C1 segment of cervical spinal cord (tissue), 14 donors: ENCODE results near the gene MAP1LC3B2.

ENCODE experiments used
- DNase-seq, 14 donors: peaks; one replicate each; lab custom pipeline; 2025; lab: John Stamatoyannopoulos, UW

Gene MAP1LC3B2

DNA sequence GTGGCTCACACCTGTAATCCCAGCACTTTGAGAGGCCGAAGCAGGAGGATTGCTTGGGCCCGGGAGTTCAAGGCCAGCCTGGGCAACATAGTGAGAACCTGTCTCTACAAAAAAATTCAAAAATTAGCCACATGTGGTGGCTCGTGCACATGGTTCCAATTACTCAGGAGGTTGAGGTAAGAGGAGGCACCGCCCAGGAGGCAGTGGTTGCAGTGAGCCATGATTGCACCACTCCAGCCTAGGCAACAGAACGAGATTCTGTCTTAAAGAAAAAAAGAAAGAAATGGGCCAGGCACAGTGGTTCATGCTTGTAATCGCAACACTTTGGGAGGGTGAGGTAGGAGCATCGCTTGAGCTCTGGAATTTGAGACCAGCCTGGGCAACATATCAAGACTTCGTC, 33.5 kb downstream of the MAP1LC3B2 start:
- no peak for DNase-seq

DNA sequence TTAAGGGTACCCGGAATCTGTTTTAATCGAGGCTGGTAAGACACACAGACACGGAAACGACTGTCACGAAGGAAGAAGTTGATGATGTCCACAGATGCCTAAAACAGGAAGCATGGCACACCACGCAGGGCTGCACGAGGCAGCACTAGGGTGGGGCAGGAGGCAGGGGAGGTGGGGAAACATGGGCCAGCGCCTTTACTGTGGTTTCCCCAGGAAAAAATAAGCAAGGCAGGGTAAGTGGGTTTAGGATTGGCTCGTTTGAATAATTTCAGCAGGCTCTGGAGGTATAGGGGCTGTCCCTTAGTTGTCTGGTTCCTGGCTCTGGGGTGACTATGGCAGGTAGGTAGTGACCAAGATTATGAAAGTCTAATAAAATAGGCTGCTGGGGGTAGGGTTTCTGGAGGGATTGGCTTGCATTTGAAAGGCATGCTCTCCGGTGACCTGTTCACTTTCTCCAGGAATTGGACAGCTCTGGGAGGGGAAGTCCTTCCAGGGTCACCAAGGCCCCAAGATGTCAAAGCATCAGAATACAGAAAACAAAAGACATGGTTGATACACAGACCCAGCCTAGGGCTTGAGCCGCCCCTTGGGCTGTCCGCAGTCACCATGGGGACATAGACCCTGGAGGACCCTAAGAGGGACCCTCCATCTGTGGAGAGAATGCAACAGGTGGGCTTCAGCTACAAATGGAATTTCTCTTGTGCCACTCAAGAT, 35.3 kb downstream of the MAP1LC3B2 start:
- DNase-seq, result peak in 2 of 14 donors; percentile 7 to 8

DNA sequence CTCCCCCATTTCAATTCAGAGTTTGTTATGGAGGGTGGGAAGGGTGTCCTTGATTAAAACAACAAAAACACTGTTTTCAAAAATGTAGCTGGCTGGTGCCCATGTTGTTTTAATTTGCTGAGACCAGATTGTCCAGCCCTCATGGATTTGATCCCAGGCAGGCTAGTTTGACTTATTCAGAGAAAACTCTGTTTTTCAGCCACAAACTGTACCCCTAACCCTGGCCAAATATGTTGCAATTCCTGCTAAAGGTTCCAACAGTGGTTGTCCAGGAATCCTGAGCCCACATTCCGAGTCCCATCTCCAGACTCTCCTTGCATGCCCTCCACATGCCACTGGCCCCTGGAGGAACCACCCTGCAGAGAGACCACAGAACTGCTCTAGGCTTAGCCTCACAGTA, 36.0 kb downstream of the MAP1LC3B2 start:
- peak in 3 of 14 donors; percentile 7 to 21 (median 9) for DNase-seq

DNA sequence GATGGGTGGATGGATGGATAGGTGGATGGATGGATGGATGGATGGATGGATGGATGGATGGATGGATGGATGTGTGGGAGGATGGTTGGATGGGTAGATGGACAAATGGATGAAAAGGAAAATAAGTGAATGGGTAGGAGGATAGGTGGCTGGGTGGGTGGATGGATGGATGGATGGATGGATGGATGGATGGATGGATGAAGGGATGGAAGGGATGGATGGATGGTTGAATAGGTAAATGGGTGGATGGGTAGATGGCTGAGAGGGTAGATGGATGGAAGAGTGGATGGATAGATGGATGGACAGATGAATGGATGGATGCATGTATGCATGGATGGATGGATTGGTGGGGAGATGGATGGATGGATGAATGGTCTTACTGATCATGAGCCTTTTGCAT, 36.5 kb downstream of the MAP1LC3B2 start:
- no peak for DNase-seq

DNA sequence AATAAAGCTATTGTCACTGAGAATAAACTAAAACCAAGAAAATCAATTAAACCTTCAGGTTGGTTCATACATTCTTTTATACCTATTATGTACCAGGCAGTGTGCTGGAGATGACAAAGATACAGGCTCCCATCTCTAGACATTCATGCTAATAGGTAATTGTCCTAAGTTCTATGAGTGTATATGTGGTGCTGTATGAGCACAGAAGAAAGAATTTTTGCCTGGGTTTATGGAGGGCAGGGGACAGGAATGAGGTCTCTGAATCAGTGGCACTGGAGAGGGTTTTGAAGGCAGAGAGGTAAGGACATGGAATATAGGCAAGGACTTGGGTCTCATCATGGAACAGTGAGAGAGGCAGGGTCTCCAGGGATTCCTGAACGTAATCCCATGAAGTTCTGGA, 38.7 kb downstream of the MAP1LC3B2 start:
- no peak for DNase-seq

DNA sequence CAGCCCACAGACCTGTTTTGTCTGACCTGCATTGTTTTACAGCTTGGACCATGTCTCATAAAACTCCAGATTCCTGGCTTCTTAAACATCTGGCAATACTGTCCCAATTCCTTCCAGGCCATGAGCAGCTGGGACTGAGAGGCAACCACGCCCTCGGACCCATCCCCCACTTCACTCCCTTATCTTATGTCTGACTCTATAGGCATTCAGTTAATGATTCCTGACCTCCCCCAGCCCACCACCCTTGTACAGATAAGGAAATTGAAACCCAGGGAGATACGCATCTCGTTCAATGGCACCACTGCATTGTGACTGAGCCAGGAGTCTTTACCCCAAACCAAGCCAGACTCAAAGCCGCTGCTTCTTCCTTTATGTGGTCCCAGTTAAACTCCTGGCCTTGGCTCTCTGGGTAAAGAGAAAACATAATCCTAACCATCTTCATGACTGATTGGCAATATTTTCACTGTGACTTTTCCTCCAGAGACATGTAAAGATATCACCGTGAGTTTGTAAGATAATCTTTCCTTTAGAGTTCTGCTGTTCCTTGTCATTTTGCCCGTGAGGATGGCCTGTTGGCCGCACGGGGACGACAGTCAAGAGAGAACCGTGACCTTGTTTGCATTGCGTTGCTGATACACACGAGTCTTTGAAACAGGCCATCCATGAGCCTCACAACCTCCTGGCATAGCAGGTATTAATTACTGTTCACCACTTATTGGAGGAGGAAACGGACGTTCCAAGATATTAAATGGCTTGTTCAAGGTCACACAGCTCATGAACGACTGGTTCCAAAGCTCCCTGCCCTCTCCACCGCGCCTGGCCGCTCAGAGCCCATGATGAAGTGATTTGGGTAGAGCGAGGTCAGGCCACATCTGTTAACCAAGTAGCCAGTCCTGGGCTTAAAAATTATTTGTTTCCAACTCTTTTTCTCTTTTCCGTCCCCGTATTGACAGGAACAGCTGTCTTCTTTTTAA, 39.4 kb downstream of the MAP1LC3B2 start:
- no peak for DNase-seq

DNA sequence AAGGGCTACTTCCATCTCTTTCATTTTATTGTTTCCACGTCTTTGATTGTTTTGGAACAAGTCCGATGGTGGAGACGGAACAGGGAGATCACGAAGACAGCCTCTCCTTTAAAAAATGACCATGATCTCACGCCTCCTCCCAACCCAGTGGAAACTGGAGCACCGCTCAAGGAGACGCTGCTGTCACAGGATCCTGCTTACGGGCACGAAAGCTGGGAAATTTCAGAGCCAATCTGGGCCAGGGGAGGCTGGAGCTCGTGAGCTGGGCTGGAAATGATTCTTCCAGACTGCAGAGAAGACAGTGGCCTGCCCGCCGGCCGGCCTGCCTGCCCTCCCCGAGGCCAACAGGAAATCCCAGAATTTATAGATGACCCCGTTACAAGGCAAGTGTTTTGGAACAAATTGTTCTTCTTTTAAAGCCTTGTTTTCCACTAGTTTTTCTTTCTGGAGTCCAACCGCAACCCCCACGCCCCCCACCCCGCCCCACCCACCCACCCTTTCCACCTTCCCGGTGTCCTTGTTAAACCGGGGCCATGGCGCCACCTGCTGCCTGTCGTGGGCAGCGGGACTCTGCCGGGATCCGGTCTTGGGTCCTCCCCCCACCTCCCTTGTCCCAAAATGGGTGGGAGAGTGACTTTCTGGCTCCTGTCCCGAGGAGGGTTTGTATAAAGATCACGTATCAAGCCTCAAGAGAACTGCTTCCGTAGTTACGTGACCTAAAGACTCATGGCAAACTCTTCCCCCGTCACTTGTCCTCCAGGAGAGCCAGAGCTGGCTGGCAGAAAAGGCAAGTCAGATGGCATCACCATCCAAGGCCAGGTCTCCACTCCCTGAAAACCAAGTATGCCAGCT, 40.3 kb downstream of the MAP1LC3B2 start:
- DNase-seq, result peak; percentile 16 to 85 (median 62)

DNA sequence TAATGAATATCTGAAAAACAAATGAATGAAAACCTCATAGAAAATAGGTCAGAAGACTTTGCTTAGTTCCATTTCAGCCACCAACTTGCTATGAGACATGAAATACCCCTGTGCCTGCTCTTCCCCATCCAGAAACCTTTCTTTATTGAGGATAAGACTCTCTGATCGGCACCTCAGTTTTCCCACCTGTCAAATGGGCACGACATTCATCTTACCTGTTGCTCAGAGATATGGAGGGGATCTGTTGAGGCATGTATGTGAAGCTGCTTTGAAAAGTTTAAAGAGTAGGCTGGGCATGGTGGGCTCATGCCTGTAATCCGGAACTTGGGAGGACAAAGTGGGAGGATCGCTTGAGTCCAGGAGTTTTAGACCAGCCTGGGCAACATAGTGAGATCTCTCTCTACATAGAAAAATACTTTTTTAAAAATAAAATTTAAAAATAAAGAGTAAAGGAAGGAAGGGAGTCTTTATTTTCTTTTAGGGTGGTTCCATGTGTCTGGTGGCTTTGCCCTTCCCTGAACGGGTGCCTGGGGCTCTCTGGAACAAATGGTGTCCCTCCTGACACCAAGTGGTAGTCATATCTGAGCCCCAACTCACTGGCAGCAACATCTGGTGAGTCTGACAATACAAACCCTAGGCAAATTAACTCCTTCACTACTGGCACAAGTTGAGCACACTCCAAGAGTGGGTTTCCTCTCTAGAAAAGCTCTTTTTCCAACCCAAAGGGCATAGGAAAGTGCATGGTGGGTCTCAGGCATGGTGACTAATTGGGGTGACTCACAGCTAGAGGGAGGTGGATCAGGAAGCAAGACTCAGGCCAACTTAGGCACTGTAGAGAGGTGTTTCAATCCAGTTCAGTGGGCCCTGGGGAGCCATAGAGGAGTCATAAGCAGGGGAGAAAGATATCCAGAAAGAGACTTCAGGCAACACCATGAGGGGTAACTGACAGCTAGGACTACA, 42.1 kb downstream of the MAP1LC3B2 start:
- DNase-seq, result no peak

DNA sequence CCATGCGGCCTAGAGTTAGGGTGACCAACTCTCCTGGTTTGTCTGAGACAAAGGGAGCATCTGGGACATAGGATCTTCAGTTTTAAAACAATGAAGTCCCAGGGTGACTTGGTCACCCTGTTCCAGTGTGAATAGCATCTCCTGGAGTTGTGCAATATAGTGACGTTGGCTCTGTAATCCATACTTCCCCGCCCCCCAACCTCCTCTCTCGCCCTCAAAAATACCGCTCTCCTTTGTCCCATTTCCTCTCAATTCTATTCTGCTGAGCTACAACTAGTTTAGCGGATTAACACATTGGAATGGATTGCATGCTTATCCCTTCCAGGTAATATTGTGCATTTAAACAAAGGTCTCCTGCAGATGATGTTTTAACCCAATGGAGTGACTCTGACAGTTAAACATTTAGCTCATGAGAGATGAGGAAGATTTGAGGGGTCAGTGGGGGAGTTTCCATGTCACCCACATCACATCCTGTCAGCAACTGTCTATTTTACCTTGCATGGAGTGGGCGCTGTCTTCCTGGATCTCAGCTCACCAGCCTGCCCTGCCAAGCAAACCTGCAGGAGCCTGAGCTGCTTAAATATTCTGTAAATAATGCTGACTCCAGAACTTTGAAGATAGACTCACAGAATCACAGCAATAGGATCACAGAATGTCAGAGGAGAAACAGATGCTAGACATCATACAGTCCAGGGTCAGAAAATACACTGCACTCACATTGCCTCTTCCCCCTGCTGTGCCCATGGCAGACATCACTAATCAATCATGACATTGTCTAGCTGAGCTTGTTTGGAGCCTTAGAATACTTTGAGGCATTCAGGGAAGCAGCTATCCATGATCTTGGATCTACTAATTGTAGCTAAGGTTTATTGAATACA, 43.0 kb downstream of the MAP1LC3B2 start:
- no peak for DNase-seq

DNA sequence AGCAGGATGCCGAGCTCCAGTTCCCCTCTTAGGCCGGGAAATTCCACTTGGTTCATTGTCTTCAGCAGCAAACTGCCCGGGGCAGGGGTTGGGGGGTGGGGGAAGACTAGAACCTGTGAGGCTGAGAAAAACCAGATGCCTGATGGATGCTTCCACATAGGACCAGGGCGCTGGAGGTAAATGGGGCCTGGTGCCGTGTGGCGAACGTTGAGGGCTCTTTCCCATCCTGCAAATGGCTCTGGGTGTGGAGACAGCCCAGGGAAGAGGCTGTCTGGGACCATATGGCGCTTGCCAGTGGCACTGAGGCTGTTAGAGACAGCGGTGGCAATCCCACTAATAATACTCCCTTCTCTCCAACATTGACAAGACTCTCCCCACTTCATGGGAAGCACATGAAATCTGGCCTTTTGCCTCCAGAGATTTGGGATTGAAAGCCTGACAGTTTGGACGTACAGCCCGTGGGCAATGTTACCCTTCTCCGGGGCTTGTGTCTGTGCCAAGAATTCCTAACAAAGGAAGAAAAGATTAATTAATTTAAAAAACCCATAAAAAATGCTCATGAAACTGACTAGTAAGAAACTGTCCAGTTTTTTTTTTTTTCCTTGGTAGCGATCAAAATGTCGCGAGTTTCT, 44.5 kb downstream of the MAP1LC3B2 start:
- DNase-seq, result no peak

DNA sequence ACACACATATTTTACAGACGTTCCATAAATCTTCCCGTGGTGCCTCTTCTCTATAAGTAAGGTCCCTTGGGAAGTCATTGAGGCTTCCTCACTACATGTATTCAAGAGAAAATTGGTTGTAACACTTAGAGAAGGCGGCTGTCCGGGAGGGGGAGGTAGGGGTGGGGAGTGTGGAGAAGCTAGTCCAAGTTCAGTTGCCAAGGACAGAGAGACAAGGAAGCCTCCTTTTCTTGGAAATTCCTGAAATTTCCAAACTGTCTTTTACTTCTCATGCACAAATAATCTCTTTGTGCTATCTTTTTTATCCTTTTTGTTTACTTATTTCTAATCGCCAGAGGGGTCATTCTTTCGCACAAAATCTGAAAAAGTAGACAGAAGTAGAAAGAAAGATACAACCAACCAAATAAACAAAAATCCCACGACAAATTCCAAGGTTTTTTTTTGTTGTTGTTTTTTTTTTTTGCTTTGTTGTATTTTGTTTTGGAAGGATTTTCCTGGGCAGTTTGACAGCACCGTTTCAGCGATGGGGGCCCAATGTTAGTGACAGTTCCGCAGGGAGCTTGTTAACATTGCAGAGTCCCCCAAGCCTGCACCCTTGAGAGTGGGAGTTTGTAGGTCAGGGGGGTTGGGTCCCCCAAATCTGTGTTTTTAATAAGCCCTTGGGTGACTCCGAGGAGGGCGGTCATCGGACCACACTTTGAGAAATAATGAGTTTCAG, 45.2 kb downstream of the MAP1LC3B2 start:
- DNase-seq, result no peak

DNA sequence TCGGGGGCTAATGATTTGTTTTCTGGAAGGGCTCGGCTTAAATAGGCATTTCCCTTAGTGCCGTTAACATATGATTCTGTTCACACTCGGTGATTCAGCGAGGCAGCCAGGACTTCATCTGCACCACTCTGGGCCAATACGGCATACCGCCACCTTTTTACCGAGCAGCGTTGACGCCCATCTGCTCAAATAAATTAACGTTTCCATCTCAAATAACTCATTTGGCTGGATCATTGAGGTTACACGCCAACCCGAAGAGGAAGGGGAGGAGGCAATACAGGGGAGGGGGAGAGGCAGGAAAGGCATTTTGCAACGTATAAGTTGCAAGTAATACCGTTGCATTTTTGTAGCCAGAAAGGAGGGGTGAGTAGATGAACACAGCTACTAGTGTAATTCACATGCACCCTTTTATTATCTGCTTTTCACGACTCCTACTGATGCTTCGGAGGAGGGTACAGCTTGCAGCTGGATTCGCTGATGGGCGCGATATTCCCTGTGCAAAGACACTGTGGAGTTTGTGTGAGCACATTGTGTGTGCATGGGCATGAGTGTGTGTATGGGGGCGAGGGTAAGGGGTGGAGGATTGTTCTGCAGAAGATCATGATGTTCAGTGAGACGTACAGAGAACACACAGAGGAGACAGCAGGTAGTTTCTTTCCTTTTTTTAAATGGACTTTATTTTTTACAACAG, 45.9 kb downstream of the MAP1LC3B2 start:
- peak in 1 of 14 donors; percentile 75 for DNase-seq

DNA sequence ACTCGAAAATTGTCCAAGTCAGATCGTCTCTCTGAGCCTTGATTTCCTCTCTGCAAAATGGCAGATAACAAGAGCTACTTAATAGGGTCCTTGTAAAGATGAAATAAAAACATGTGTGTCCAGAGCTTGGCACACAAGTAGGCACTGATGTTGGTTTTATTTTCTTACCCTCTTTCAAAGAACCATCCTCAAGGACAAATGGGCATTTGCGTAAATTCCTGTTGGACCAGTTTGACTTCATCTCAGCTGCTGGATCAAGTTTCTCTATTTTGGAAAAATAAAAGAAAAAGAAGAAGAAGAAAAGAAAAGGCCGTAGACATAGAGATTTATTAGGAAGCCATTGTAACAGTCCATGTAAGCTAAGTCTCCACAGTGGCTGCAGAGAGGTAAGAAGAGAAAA, 47.2 kb downstream of the MAP1LC3B2 start:
- DNase-seq, result no peak

DNA sequence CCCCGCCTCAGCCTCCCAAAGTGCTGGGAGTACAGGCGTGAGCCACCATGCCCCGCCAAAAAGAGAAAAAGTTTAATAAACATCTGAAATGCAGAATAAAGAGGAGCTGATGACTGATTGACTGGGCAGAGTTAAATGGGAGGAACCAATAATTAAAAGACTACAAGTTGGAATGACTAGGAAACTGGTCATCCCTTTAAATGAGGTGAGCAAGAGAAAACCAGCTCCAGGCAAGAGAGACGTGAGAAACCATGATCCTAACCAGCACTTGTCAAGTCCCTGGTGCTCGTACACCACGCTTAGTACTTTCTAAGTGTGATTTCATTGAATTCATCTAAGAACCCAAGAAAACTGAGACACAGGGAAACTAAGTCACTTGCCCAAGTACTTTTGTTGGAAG, 47.9 kb downstream of the MAP1LC3B2 start:
- DNase-seq, result no peak

DNA sequence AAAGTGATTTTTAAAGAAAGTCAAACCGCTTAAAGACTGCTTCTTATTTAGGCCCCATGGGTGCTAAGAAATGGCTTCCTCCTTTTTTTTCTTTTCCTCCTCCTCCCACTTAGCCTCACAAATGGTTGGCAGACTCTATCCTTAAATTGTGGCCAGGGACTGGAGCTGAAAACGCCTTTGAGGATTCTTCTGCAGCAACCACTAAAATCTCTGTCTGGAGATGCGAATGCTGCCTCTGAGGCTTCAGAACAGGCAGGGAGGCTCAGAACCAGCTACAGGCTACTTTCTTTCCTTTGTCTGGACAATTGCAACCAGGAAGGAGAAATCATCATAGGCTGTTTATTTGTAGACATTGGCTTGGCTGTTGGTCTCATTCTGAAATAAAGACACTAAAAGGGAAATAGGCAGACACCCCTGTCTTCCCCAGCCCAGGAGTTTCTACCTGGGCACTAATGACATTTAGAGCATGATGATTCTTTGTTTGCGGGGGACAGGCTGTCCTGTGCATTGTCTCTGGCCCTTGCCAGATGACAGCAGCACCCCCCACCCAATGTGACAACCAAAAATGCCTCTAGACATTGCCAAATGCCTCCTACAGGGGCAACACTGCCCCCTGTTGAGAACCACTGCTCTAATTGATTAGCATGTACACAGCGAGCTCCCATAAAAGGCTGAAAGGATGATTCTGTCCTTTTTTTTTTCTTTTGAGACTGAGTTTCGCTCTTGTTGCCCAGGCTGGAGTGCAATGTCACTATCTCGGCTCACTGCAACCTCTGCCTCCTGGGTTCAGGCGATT, 50.3 kb downstream of the MAP1LC3B2 start:
- peak in 1 of 14 donors; percentile 27 for DNase-seq

DNA sequence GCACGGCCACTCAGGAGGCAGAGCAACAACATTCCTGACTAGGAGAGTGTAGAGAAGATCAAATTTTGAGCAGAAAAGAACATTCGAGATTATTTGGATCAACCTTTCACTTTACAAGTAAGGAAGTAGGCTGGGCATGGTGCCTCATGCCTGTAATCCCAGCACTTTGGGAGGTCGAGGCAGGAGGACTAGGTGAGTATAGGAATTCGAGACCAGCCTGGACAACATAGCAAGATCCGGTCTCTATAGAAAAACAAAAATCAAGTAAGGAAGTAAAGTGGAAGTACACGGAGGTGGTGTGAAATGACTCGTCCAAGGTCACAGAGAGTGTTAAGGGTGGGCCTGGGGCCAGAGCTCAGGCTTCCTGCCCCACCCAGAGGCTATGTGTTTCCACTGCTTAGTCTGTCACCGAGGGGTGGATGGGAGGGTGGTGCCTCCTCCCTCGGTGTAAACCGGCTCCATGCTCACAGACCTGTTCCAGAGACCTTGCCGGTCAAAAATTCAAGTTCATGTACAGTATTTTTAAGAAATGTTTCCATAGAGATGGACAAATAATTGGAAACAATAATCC, 51.9 kb downstream of the MAP1LC3B2 start:
- DNase-seq, result no peak

DNA sequence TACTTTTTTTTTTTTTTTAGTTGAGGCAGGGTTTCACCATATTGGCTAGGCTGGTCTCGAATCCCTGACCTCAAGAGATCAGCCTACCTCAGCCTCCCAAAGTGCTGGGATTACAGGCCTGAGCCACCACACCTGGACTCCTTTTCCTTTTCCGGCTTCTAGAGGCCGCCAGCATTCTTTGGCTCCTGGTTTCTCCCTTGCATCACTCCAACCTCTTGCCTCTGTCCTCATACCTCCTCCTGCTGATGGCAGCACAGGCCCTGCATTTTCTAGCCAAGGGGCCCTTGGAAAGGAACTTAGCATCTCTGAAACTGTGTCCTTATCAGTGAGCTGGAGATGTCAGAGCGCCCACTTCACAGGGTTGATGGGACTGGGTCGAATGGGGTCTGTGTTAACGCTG, 53.3 kb downstream of the MAP1LC3B2 start:
- no peak for DNase-seq
